ENCODE measurements around the gene NTM. TPM values are rescaled to one million over a fixed set of nuclear protein-coding genes. Genes with fewer than 3 reads are reported as not detected.

The NTM gene
- total RNA-seq, 4 donors from 2014 or later, result 0.78 to 1.1 (median 0.88) TPM; not detected in 1

GRCh38 chr11:131671320-131671719 lies 300.9 kb downstream of the NTM start:
- Histone ChIP-seq H3K36me3 (no peaks in the 10 kb centered on the region), H3K27me3 (no peaks in the 10 kb centered on the region), H3K9me3 (no peaks in the 10 kb centered on the region), H3K27ac (no peak overlapping the region), H3K4me1 (peaks cover 0 to 8% of the 10 kb centered on the region in 2 donors), H3K4me3 (replicated peaks in 1 of 3) (no peak overlapping the region)
- WGBS, 2 donors, result 55 to 69% methylated on average over 6 to 8 of the region's 8 CpGs
- DNase-seq, result peak; percentile 24
- intact Hi-C loops (cut with DNase I), result loop anchor here (10.0 kb wide), 2 partner anchors 107 to 607 kb away; no protein-coding TSS in a partner anchor
- no peak for TF ChIP-seq CTCF (IDR thresholded peaks at IDR 0.05)
- no peak for TF ChIP-seq POLR2A (IDR thresholded peaks at IDR 0.05)

GRCh38 chr11:131671734-131672133 lies 301.3 kb downstream of the NTM start:
- peak; percentile 56 to 66 for DNase-seq

GRCh38 chr11:131672191-131672590 lies 301.8 kb downstream of the NTM start:
- 78 to 91% methylated on average over 11 to 14 of the region's 15 CpGs for WGBS, 2 donors
- Histone ChIP-seq H3K4me3 (replicated peaks in 1 of 3) (no peak overlapping the region), H3K27ac (no peak overlapping the region), H3K27me3 (no peaks in the 10 kb centered on the region), H3K4me1 (peaks cover 0 to 8% of the 10 kb centered on the region in 2 donors), H3K36me3 (no peaks in the 10 kb centered on the region), H3K9me3 (no peaks in the 10 kb centered on the region)
- TF ChIP-seq POLR2A (IDR thresholded peaks at IDR 0.05) (no peak), CTCF (IDR thresholded peaks at IDR 0.05) (no peak)
- DNase-seq, result no peak
- intact Hi-C loops (cut with DNase I), result loop anchor here (10.0 kb wide), 2 partner anchors 107 to 607 kb away; no protein-coding TSS in a partner anchor

More at GRCh38 chr11:131671734-131672133, 301.3 kb downstream of the NTM start:
- no peak overlapping the region for H3K4me3 ChIP-seq (replicated peaks in 1 of 3)
- TF ChIP-seq CTCF (IDR thresholded peaks at IDR 0.05), result peak in 4 of 6 experiments; percentile 16 to 60 (median 46)
- TF ChIP-seq POLR2A (IDR thresholded peaks at IDR 0.05), result no peak
- 31 to 39% methylated on average over 9 to 12 of the region's 12 CpGs for WGBS, 2 donors
- no peaks in the 10 kb centered on the region for H3K9me3 ChIP-seq
- H3K4me1 ChIP-seq, result peaks cover 0 to 8% of the 10 kb centered on the region in 2 donors
- no peaks in the 10 kb centered on the region for H3K36me3 ChIP-seq
- intact Hi-C loops (cut with DNase I), result loop anchor here (10.0 kb wide), 2 partner anchors 107 to 607 kb away; no protein-coding TSS in a partner anchor
- no peak overlapping the region for H3K27ac ChIP-seq
- H3K27me3 ChIP-seq, result no peaks in the 10 kb centered on the region

GRCh38 chr11:131674051-131674755 lies 303.8 kb downstream of the NTM start:
- intact Hi-C loops (cut with DNase I), result loop anchor here (10.0 kb wide), 2 partner anchors 109 to 609 kb away; no protein-coding TSS in a partner anchor
- Histone ChIP-seq H3K4me3 (replicated peaks in 1 of 3) (no peak overlapping the region), H3K9me3 (no peaks in the 10 kb centered on the region), H3K36me3 (no peaks in the 10 kb centered on the region), H3K4me1 (peaks cover 0 to 8% of the 10 kb centered on the region in 2 donors), H3K27me3 (no peaks in the 10 kb centered on the region), H3K27ac (no peak overlapping the region)
- DNase-seq, result peak; percentile 79 to 86
- peak; percentile 81 to 96 (median 90) for TF ChIP-seq CTCF (IDR thresholded peaks at IDR 0.05)
- TF ChIP-seq POLR2A (IDR thresholded peaks at IDR 0.05), result no peak
- 25 to 26% methylated on average over 16 of the region's 16 CpGs for WGBS, 2 donors
